LNCaP clone FGC (cell line): ENCODE data around the gene INS.

Experiments used
- DNase-seq: peaks from one replicate; pipeline ENCODE4 v3.0.0-alpha.2; 2011; ENCODE audit warnings: low read depth
- H3K4me3 ChIP-seq: 2 replicates; pipeline ENCODE4 v1.5.1; 2011; ENCODE audit warnings: mild to moderate bottlenecking, low read depth, low read length, control low read depth
- TF ChIP-seq, protein P1 (sequence below): IDR thresholded peaks from 2 replicates; pipeline ENCODE4 v1.5.1; 2012; ENCODE audit warnings: mild to moderate bottlenecking; ENCODE audit not compliant: control insufficient read depth, insufficient read depth; ENCODE audit errors: extremely low read depth

Gene INS

GRCh38 chr11:2202071-2202899, 41.3 kb upstream of the INS start:
- H3K4me3 ChIP-seq: no peak overlapping the region
- TF ChIP-seq, protein P1, sequence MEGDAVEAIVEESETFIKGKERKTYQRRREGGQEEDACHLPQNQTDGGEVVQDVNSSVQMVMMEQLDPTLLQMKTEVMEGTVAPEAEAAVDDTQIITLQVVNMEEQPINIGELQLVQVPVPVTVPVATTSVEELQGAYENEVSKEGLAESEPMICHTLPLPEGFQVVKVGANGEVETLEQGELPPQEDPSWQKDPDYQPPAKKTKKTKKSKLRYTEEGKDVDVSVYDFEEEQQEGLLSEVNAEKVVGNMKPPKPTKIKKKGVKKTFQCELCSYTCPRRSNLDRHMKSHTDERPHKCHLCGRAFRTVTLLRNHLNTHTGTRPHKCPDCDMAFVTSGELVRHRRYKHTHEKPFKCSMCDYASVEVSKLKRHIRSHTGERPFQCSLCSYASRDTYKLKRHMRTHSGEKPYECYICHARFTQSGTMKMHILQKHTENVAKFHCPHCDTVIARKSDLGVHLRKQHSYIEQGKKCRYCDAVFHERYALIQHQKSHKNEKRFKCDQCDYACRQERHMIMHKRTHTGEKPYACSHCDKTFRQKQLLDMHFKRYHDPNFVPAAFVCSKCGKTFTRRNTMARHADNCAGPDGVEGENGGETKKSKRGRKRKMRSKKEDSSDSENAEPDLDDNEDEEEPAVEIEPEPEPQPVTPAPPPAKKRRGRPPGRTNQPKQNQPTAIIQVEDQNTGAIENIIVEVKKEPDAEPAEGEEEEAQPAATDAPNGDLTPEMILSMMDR: no peak
- peak; percentile 76 for DNase-seq

GRCh38 chr11:2201542-2201941, 40.5 kb upstream of the INS start:
- TF ChIP-seq, protein P1: no peak
- DNase-seq: no peak
- H3K4me3 ChIP-seq: no peak overlapping the region

DNA sequence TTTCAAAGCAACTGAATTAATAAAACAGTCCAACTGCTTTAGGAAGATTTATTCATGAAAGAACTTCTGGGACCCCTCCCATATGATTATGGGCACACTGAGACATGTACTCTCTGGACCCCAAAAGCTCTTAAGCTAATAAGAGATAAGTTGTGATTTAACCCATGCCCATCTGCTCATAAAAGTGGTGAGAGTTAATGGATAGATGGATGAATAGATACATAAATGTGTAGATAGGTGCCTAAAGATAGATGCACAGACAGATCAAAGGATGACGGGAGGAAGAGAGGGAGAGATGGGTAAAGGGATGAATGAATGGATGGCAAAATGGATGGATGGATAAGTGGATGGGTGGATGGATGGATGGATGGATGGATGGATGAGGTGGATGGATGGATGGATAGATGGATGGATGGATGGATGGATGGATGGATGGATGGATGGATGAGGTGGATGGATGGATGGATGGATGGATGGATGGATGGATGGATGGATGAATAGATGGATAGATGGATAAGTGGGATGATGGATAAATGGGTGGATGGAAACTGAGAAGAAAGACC, 40.0 kb upstream of the INS start:
- TF ChIP-seq, protein P1: no peak
- no peak for DNase-seq
- H3K4me3 ChIP-seq: no peak overlapping the region

- TF ChIP-seq, protein P1: no peak
- no peak for DNase-seq
- H3K4me3 ChIP-seq: no peak overlapping the region
These were observed 39.5 kb upstream of the INS start for GRCh38 chr11:2200536-2200935.

DNA sequence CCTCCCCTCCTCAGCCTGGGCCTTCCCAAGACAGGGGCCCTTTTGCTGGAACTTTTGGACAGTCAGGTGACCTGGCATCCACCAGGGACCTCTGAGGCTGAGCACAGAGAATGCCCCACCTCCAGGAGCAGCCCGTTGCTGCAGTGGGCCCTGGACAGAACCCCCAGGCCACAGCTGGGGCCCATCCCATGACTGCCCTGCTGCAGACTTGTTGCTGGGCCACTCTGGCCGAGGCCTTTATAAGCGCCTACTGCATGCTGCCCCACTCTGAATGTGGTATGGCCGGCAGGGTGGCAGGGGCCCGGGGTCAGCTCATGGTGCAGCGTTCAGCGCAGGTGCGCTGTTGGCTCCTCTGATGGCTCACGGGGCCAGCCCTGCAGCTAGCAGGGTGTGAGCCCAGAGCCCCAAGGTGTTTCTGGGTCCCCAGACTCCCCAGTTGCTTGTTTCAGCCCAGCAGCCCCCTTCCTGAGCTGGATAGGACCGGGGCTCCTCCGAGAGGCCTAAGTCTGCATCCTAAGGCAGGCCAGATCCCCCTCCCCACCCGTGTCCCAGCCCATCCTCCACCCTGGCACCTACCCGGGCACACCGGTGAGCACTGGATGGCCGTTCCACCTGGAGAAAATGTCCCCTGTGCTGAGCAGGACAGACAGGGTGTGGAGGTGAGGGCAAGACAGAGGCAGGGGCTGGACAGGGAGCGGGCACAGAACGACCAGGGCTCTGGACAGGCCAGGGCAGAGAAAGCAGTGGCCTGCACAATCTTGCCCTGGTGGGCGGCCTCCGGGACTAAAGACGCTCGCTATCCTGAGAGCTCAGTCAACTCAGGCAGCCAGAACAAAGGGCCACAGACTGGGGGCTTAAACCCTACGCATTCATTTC, 38.7 kb upstream of the INS start:
- H3K4me3 ChIP-seq: no peak overlapping the region
- no peak for DNase-seq
- TF ChIP-seq, protein P1: no peak

- DNase-seq: no peak
- no peak overlapping the region for H3K4me3 ChIP-seq
- TF ChIP-seq, protein P1: no peak
These were observed 37.8 kb upstream of the INS start for GRCh38 chr11:2198621-2199365.
